ENCODE measurements around the gene ZC3H14.

DNA sequence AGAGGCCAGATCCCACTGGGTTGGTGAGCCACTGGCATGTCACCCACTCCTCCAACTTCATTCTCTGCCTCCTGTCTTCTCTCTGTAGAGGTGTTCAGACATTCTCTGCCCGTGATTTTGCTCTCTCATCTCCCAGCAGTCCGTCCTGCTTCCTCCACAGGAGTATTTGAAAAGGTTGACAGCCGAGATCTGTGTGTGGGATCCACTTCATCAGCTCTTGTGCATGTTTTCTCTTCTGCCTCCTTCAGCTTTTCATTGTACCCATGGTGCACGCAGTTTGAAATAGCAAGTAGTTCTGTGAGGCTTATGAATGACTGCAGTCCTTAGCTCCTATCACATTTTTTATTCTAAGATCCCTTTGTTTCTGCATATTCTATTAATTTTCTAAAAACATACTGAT is 34.8 kb downstream of the ZC3H14 start:
- TF ChIP-seq, protein P1, sequence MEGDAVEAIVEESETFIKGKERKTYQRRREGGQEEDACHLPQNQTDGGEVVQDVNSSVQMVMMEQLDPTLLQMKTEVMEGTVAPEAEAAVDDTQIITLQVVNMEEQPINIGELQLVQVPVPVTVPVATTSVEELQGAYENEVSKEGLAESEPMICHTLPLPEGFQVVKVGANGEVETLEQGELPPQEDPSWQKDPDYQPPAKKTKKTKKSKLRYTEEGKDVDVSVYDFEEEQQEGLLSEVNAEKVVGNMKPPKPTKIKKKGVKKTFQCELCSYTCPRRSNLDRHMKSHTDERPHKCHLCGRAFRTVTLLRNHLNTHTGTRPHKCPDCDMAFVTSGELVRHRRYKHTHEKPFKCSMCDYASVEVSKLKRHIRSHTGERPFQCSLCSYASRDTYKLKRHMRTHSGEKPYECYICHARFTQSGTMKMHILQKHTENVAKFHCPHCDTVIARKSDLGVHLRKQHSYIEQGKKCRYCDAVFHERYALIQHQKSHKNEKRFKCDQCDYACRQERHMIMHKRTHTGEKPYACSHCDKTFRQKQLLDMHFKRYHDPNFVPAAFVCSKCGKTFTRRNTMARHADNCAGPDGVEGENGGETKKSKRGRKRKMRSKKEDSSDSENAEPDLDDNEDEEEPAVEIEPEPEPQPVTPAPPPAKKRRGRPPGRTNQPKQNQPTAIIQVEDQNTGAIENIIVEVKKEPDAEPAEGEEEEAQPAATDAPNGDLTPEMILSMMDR (IDR thresholded peaks at IDR 0.05): no peak
- no peak for TF ChIP-seq POLR2A (IDR thresholded peaks at IDR 0.05)
